H1 (cell line): ENCODE data around the gene CHCHD3. TPM values are rescaled to one million over a fixed set of nuclear protein-coding genes. Genes with fewer than 3 reads are reported as not detected.

Experiments
- CREB1 ChIP-seq: IDR thresholded peaks from 2 replicates; pipeline ENCODE4 v1.6.1; 2012; ENCODE audit warnings: inconsistent platforms
- HDAC2 ChIP-seq, 2 experiments: fragments of 300-600 bp in 1 of 2; sonication (generic) in 1 of 2; IDR thresholded peaks; 2 replicates each; pipeline ENCODE4 v1.6.1; 2011 to 2012; ENCODE audit warnings: low read depth in 2 of 2, low read length in 2 of 2, mild to moderate bottlenecking in 2 of 2, moderate library complexity in 2 of 2, borderline replicate concordance in 1 of 2, inconsistent platforms in 1 of 2
- JUND ChIP-seq: IDR thresholded peaks from 2 replicates; pipeline ENCODE4 v1.6.1; 2011; ENCODE audit warnings: mild to moderate bottlenecking, improper control_type of control experiment, low read length
- MAFK ChIP-seq: IDR thresholded peaks from 2 replicates; pipeline ENCODE4 v1.6.1; 2012; ENCODE audit warnings: low read depth, mild to moderate bottlenecking, improper control_type of control experiment, low read length
- SAP30 ChIP-seq: fragments of 300-600 bp; sonication (generic); IDR thresholded peaks from 2 replicates; pipeline ENCODE4 v1.7.1; 2012; ENCODE audit warnings: low read length, moderate library complexity, mild to moderate bottlenecking, inconsistent platforms; ENCODE audit not compliant: insufficient read depth, insufficient replicate concordance
- SP2 ChIP-seq: IDR thresholded peaks from 2 replicates; pipeline ENCODE4 v1.6.1; 2012; ENCODE audit warnings: mild to moderate bottlenecking, low read length, inconsistent platforms
- polyA plus RNA-seq, 7 experiments: library from polyadenylated mRNA; depleted of rRNA in 3 of 7; stranded (reverse) in 5 of 7; unstranded in 2 of 7; fragments of >200 nt in 5 of 7; fragments of 200-250 nt in 2 of 7; gene quantifications; 1 replicate in 5 of 7; 2 replicates in 1 of 7; 4 replicates in 1 of 7; pipeline versions ENCODE4 v1.2.1 to v1.2.3, GENCODE V29; 2011 to 2013; ENCODE audit warnings: missing spikeins in 2 of 7, mixed read lengths in 2 of 7
- total RNA-seq: library from RNA; stranded (reverse); fragmentation: NEBNext Ultra II Directional; extraction: Animal tissue kit (Norgen Biotek cat#: 25700); gene quantifications from 2 replicates; pipeline ENCODE4 v1.2.1, GENCODE V29; 2021
- TF ChIP-seq, protein P1 (sequence below): fragments of 300-600 bp; sonication (generic); IDR thresholded peaks from 2 replicates; pipeline ENCODE4 v1.7.1; 2012; ENCODE audit warnings: low read length, moderate library complexity, mild to moderate bottlenecking, inconsistent platforms; ENCODE audit not compliant: insufficient replicate concordance
- TF ChIP-seq, protein P2 (sequence below): IDR thresholded peaks from 2 replicates; pipeline ENCODE4 v1.6.1; 2012; ENCODE audit warnings: inconsistent platforms

Gene CHCHD3
- total and polyA plus RNA-seq, 2 of the 8 experiments (the other 6 are each of a cell fraction or from before 2014, with no cell fraction given), result 42.9 to 137 TPM

DNA sequence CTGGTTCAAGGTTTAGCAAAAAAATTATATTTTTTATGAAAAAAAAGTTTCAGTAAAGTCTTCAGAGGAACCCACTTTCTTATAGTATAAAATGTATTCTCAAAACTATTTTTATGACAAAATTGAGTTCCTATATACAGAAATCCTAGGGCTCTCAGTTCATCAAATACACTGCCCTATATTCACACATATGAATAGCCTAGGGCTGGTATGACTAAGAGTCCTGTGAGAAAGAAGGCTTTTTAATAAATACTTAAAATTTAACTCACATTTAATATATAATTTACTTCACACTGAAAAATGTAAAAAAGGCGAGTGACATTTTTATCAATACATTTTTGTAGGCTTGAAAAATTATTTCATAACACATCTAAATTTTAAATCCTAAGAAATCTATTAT is 16.6 kb downstream of the CHCHD3 start (continued):
- TF ChIP-seq, protein P1, sequence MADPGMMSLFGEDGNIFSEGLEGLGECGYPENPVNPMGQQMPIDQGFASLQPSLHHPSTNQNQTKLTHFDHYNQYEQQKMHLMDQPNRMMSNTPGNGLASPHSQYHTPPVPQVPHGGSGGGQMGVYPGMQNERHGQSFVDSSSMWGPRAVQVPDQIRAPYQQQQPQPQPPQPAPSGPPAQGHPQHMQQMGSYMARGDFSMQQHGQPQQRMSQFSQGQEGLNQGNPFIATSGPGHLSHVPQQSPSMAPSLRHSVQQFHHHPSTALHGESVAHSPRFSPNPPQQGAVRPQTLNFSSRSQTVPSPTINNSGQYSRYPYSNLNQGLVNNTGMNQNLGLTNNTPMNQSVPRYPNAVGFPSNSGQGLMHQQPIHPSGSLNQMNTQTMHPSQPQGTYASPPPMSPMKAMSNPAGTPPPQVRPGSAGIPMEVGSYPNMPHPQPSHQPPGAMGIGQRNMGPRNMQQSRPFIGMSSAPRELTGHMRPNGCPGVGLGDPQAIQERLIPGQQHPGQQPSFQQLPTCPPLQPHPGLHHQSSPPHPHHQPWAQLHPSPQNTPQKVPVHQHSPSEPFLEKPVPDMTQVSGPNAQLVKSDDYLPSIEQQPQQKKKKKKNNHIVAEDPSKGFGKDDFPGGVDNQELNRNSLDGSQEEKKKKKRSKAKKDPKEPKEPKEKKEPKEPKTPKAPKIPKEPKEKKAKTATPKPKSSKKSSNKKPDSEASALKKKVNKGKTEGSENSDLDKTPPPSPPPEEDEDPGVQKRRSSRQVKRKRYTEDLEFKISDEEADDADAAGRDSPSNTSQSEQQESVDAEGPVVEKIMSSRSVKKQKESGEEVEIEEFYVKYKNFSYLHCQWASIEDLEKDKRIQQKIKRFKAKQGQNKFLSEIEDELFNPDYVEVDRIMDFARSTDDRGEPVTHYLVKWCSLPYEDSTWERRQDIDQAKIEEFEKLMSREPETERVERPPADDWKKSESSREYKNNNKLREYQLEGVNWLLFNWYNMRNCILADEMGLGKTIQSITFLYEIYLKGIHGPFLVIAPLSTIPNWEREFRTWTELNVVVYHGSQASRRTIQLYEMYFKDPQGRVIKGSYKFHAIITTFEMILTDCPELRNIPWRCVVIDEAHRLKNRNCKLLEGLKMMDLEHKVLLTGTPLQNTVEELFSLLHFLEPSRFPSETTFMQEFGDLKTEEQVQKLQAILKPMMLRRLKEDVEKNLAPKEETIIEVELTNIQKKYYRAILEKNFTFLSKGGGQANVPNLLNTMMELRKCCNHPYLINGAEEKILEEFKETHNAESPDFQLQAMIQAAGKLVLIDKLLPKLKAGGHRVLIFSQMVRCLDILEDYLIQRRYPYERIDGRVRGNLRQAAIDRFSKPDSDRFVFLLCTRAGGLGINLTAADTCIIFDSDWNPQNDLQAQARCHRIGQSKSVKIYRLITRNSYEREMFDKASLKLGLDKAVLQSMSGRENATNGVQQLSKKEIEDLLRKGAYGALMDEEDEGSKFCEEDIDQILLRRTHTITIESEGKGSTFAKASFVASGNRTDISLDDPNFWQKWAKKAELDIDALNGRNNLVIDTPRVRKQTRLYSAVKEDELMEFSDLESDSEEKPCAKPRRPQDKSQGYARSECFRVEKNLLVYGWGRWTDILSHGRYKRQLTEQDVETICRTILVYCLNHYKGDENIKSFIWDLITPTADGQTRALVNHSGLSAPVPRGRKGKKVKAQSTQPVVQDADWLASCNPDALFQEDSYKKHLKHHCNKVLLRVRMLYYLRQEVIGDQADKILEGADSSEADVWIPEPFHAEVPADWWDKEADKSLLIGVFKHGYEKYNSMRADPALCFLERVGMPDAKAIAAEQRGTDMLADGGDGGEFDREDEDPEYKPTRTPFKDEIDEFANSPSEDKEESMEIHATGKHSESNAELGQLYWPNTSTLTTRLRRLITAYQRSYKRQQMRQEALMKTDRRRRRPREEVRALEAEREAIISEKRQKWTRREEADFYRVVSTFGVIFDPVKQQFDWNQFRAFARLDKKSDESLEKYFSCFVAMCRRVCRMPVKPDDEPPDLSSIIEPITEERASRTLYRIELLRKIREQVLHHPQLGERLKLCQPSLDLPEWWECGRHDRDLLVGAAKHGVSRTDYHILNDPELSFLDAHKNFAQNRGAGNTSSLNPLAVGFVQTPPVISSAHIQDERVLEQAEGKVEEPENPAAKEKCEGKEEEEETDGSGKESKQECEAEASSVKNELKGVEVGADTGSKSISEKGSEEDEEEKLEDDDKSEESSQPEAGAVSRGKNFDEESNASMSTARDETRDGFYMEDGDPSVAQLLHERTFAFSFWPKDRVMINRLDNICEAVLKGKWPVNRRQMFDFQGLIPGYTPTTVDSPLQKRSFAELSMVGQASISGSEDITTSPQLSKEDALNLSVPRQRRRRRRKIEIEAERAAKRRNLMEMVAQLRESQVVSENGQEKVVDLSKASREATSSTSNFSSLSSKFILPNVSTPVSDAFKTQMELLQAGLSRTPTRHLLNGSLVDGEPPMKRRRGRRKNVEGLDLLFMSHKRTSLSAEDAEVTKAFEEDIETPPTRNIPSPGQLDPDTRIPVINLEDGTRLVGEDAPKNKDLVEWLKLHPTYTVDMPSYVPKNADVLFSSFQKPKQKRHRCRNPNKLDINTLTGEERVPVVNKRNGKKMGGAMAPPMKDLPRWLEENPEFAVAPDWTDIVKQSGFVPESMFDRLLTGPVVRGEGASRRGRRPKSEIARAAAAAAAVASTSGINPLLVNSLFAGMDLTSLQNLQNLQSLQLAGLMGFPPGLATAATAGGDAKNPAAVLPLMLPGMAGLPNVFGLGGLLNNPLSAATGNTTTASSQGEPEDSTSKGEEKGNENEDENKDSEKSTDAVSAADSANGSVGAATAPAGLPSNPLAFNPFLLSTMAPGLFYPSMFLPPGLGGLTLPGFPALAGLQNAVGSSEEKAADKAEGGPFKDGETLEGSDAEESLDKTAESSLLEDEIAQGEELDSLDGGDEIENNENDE, result no peak
- TF ChIP-seq CREB1 (no peak), HDAC2 (IDR thresholded peaks at IDR 0.05; ENCODE audit: borderline replicate concordance in 1 of 2, low read depth in 2 of 2, low read length in 2 of 2) (no peak), MAFK (no peak), SAP30 (no peak), JUND (no peak), SP2 (no peak)
- TF ChIP-seq, protein P2, sequence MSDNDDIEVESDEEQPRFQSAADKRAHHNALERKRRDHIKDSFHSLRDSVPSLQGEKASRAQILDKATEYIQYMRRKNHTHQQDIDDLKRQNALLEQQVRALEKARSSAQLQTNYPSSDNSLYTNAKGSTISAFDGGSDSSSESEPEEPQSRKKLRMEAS, result no peak
